Stomach smooth muscle (tissue), 2 donors: ENCODE data around the gene HELB.

Experiments
- H3K27ac ChIP-seq: one replicate; pipeline ENCODE4 v1.7.0; 2013; ENCODE audit warnings: mild to moderate bottlenecking, low read length, inconsistent platforms
- H3K27me3 ChIP-seq, 2 donors: one replicate each; pipeline ENCODE4 v1.7.0; 2013; ENCODE audit warnings: low read length in 2 of 2; ENCODE audit not compliant: insufficient read depth in 2 of 2, control insufficient read depth in 1 of 2
- H3K36me3 ChIP-seq, 2 donors: one replicate each; pipeline ENCODE4 v1.7.0; 2013; ENCODE audit warnings: low read length in 2 of 2; ENCODE audit not compliant: control insufficient read depth in 2 of 2, insufficient read depth in 2 of 2
- H3K4me1 ChIP-seq: one replicate; pipeline ENCODE4 v1.7.0; 2013; ENCODE audit warnings: low read length; ENCODE audit not compliant: control insufficient read depth, insufficient read depth
- H3K4me3 ChIP-seq, 2 donors: one replicate each; pipeline ENCODE4 v1.7.0; 2013; ENCODE audit warnings: low read length in 2 of 2
- H3K9ac ChIP-seq, 2 donors: one replicate each; pipeline ENCODE4 v1.7.0; 2013; ENCODE audit warnings: low read length in 2 of 2, mild to moderate bottlenecking in 1 of 2
- H3K9me3 ChIP-seq, 2 donors: one replicate each; pipeline ENCODE4 v1.7.0; 2013; ENCODE audit warnings: low read length in 2 of 2; ENCODE audit not compliant: control insufficient read depth in 2 of 2
- donor health status: healthy.
- donor health status: Pancreatic carcinoma.

HELB gene

DNA sequence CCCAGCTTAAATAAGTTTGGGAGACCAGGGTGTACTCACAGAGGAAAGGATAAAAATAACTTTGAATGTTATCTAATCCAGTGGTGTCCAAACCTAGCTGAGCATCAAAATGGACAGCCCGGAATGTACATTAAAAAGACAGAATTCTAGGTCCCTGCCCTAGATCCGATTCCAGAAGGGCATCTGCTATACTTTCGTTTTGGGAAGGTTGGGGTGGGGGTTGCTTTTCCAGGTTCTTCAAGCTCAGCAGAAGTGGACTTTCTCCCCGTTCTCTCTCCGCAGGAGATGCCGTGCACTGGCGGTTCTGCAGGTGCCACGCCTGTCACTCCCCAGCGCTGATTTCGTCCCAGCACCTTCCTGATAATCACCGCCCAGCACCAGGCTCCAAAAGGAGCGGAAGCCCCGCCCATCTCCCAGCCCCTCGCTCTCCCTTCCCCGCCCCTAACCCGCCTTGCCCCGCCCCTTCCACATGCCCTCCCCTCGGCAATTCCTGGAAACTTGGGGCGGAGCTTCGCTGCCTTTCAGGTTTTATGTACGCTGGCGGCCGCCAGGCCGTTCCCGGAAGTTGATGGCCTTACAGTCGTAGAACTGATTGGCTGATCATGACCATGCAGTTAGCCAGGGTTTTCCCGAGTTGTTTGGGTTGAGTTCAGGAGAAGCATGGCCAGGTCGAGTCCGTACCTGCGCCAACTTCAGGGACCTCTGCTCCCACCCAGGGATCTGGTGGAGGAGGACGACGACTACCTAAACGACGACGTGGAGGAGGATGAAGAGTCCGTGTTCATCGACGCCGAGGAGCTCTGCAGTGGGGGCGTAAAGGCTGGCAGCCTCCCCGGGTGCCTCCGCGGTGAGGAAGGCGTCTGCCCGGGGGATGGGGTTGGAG, at the start of gene HELB:
HELB (plus strand) TSS at position 550 of the 883 bp plus-strand sequence; CDS start at position 661, 111 bp downstream.
- no peaks in the 10 kb centered on the region for H3K27me3 ChIP-seq
- peaks cover 0 to 3% of the 10 kb centered on the region in 2 donors for H3K36me3 ChIP-seq
- H3K27ac ChIP-seq = peak within 1 kb of the TSS; percentile 70

DNA sequence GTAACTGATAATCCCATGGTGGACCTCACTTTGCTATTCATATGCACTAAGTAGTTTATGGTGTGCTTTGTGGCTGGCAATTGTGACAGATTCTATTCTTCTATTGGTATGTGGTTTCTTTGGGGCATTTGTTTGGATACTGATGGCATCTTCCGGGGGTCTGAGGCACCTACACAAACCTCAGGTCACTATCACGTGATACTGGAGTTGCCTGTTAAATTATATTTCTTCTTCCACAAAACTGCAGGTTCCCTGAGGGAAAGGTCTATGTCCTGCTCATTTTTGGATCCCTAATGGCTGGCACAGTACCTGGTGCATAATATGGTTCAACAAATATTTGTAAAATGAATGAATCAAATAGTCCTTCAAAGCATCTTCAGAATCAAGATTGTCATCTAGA, 49.5 kb upstream of the HELB start:
- Histone ChIP-seq H3K9ac (no peak overlapping the region), H3K4me3 (no peak overlapping the region), H3K9me3 (no peaks in the 10 kb centered on the region), H3K27ac (no peak overlapping the region), H3K4me1 (no peaks in the 10 kb centered on the region), H3K36me3 (no peaks in the 10 kb centered on the region), H3K27me3 (no peaks in the 10 kb centered on the region)

More for the DNA sequence above, at the start of gene HELB:
- Histone ChIP-seq H3K9me3 (no peaks in the 10 kb centered on the region), H3K4me1 (peaks cover 2% of the 10 kb centered on the region), H3K4me3 (peak within 1 kb of the TSS; percentile 64 to 95), H3K9ac (peak within 1 kb of the TSS; percentile 66 to 79)

DNA sequence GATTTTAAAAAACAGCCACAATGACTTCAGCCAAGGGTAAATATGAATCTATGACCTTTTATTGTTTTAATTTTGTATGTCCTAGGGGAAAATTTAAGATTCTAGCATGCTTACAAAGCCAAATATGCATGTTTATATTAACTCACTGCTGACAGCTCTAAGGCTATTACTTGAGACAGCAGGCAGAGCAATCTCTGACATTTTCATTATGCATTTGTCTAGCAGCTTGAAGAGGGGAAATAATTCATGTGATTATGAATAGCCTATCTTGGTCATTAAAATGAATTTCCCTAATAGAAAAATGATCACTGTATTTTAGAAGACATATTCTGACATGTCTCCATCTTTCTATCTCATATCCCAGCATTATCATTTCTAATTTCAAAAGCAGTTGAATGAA, 46.6 kb upstream of the HELB start:
- H3K27me3 ChIP-seq = no peaks in the 10 kb centered on the region
- H3K9ac ChIP-seq = no peak overlapping the region
- H3K4me1 ChIP-seq = no peaks in the 10 kb centered on the region
- H3K4me3 ChIP-seq = no peak overlapping the region
- H3K9me3 ChIP-seq = no peaks in the 10 kb centered on the region
- no peaks in the 10 kb centered on the region for H3K36me3 ChIP-seq
- H3K27ac ChIP-seq = no peak overlapping the region

DNA sequence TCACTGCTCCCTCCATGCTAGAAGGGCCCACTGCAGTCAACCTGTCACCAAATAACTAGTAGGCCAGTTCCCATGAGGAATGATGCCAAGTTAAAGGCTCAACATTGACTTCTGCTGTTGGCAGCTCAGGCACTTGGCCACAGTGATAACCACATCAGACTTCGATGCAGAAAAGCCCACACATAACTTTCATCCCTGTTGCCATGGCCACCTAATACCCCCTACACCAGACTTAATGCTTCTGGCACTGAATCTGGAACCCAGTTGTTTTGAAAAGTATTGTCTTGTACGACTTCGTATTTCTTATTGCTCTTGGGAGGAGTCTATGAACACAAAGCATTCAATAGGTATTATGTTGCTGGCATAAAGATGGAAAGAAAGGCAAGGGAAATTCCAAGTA, 44.3 kb upstream of the HELB start:
- Histone ChIP-seq H3K9me3 (no peaks in the 10 kb centered on the region), H3K4me3 (no peak overlapping the region), H3K36me3 (no peaks in the 10 kb centered on the region), H3K4me1 (no peaks in the 10 kb centered on the region), H3K9ac (no peak overlapping the region), H3K27me3 (no peaks in the 10 kb centered on the region), H3K27ac (no peak overlapping the region)

DNA sequence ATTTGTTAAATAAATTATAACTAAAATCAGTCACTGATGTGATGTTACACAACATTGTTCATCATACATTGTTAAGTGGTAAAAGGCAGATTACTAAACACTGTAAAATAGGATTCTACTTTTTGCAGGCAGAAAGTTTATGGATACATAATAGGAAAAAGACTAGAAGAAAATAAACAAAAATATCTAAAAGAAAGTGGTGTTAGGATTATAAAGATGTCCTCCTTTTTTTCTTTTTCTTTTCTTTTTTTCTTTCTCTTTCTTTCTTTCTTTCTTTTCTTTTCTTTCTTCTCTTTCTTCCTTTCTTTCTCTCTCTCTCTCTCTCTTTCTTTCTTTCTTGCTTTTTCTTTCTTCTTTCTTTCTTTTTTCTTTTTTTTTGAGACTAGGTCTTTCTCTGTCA, 39.6 kb upstream of the HELB start:
- Histone ChIP-seq H3K4me3 (no peak overlapping the region), H3K27ac (no peak overlapping the region), H3K9me3 (no peaks in the 10 kb centered on the region), H3K36me3 (no peaks in the 10 kb centered on the region), H3K4me1 (no peaks in the 10 kb centered on the region), H3K9ac (no peak overlapping the region), H3K27me3 (peaks cover 0 to 7% of the 10 kb centered on the region in 2 donors)

DNA sequence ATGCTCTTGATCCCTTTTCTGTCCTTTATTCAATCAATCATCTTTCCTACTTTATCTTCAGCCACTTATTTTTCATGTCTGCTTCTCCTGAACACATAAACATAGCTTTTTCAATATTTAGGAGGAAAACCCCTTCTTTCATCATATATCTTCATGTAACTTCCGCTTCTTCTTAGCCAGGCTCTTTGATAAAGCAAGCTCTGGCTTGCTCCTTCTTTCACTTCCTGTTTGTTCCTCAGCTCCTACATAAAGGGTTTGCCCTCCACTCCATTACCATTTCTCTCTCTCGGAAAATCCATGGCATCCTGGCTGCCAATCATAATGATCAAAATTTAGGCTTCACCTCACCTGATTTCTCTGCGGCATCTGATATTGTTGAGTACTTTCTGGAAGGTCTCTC, 33.7 kb upstream of the HELB start:
- H3K9me3 ChIP-seq = no peaks in the 10 kb centered on the region
- peaks cover 0 to 9% of the 10 kb centered on the region in 2 donors for H3K27me3 ChIP-seq
- no peak overlapping the region for H3K27ac ChIP-seq
- H3K4me3 ChIP-seq = no peak overlapping the region
- no peaks in the 10 kb centered on the region for H3K4me1 ChIP-seq
- no peak overlapping the region for H3K9ac ChIP-seq
- H3K36me3 ChIP-seq = no peaks in the 10 kb centered on the region

DNA sequence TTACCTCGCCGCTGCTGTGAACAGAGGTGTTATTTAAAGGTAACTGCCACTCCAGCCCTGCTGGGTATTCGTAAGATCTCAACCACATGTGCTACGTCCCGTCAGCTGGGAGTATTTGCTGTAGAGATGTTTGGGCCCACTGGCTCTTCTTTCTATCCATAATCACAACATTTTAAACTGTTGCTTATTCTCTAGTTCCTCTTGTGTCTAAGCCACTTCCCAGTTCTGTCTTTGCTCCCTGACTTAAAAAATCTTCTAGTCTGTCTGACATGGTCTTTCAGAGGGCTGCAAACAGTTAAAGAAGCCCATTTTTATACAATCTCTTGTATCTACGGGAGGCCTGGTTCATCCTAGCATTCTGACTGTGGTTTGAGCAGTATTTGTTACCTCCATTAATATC, 33.2 kb upstream of the HELB start:
- Histone ChIP-seq H3K36me3 (no peaks in the 10 kb centered on the region), H3K27ac (no peak overlapping the region), H3K4me3 (no peak overlapping the region), H3K27me3 (peaks cover 0 to 9% of the 10 kb centered on the region in 2 donors), H3K4me1 (no peaks in the 10 kb centered on the region), H3K9me3 (no peaks in the 10 kb centered on the region), H3K9ac (no peak overlapping the region)

DNA sequence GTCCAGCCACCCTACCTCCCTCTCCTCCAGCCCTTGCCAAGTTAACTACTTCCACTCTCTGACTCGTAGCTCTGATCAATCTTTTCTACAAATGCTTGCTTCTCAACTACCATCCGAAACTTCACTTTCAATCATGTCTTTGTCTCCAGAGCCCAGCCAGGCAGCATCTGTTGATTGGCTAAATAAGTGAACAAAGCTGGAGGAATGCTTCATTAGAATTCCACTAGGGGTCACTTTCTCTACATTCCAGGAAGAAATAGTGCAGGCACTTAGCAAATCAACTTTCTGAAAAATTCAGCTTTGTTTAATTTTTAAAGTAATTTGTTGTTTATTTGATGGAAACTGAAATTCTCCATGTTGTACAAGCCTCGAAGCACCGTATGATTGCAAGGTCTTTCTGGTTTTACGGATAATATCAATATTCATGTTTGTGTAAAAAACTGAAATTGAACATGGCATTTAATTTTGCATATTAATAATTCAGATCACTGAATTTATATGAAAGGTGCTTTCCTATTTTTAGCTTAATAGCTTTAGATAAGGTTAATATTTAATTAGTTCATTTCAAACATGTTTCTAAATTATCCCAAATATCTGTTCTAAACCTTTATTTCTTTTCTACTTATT, 32.4 kb upstream of the HELB start:
- no peaks in the 10 kb centered on the region for H3K4me1 ChIP-seq
- H3K9me3 ChIP-seq = no peaks in the 10 kb centered on the region
- no peak overlapping the region for H3K9ac ChIP-seq
- peaks cover 0 to 9% of the 10 kb centered on the region in 2 donors for H3K27me3 ChIP-seq
- no peak overlapping the region for H3K27ac ChIP-seq
- H3K36me3 ChIP-seq = no peaks in the 10 kb centered on the region
- no peak overlapping the region for H3K4me3 ChIP-seq

DNA sequence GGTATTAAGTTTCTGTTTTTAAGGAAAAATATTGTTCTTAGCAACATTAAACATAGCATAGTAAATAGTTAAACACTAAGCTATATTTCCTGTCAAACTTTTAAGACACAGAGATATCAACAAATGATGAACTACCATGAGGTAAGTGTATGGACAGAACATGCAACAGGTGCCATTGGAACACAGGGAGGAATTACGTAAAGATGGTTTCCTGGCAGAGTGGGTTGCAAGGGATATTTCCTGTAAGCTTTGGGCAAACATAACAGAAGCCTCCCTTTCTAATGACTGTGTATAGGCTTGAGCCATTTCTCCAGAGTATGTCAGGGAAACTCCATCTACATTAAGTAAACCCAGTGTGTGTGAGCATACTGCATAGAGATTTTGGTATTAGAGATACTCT, 31.7 kb upstream of the HELB start:
- Histone ChIP-seq H3K9me3 (no peaks in the 10 kb centered on the region), H3K27ac (no peak overlapping the region), H3K4me3 (no peak overlapping the region), H3K27me3 (peaks cover 0 to 5% of the 10 kb centered on the region in 2 donors), H3K9ac (no peak overlapping the region), H3K4me1 (no peaks in the 10 kb centered on the region), H3K36me3 (no peaks in the 10 kb centered on the region)

DNA sequence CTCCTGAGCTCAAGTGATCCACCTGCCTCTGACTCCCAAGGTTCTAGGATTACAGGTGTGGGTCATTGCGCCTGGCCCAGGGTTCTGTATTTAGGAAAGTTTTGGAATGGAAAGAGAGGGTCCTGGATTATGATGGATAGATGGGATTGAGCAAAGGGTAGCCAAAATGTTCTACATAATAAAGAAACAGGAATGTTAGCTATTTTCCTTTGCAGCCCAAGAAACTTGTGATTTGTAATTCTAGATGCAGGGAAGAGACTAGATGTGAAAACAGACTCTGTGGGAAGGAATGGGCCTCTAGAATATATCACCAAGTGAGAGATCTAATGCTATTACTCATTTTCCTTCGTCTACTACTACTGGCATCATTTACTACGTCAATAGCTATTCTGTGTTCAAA, 29.6 kb upstream of the HELB start:
- Histone ChIP-seq H3K36me3 (no peaks in the 10 kb centered on the region), H3K27ac (no peak overlapping the region), H3K9ac (no peak overlapping the region), H3K4me3 (no peak overlapping the region), H3K4me1 (no peaks in the 10 kb centered on the region), H3K27me3 (peaks cover 0 to 2% of the 10 kb centered on the region in 2 donors), H3K9me3 (no peaks in the 10 kb centered on the region)

DNA sequence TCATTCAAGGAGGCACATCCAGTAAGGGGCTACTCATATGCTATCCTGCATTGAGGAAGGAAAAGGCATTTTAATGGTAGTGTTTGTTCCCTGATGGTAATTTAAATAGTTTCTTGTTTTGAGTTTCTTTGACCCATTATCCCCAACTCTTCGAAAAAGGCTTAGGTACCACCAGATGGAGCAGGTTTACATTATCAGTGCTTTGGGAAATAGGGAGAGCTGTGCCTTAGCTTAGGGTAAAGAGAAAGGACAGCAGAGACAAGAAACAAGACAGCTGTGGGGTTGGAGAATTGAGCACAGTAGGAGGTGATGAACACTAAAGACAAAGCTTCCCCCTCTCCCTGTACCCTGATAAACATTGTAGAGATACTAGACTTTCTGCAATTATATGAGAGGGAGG, 29.1 kb upstream of the HELB start:
- Histone ChIP-seq H3K27me3 (peaks cover 0 to 3% of the 10 kb centered on the region in 2 donors), H3K36me3 (no peaks in the 10 kb centered on the region), H3K9ac (no peak overlapping the region), H3K27ac (no peak overlapping the region), H3K9me3 (no peaks in the 10 kb centered on the region), H3K4me3 (no peak overlapping the region), H3K4me1 (no peaks in the 10 kb centered on the region)
